Stimulated activated CD8-positive, alpha-beta memory T cell treated with anti-CD3 and anti-CD28 coated beads, Interleukin-12 subunit alpha, Interleukin-12 subunit beta, amount 100 ng/mL, for 1 hour (primary cell): ENCODE data around the gene NSUN6.

ENCODE experiments used
- DNase-seq: peaks from one replicate; pipeline ENCODE4 v3.0.0-alpha.2; 2020; ENCODE audit warnings: low read depth

The NSUN6 gene

DNA sequence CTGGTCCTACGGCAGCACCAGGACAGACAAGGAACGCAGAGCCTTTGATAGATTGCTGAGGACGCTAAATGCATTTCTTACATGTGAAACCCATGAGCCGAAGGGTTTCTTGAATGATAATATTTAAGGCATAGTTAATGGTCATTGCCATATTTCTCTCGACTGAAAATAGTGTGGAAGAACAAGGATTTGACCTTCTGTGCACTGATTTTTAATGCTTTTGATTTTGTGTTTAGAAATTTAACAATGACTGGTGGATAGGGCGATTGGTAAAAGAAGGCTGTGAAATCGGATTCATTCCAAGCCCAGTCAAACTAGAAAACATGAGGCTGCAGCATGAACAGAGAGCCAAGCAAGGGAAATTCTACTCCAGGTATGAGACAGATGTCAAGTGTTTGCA lies 150.8 kb downstream of the NSUN6 start:
- no peak for DNase-seq

- no peak for DNase-seq
Measured at GRCh38 chr10:18498998-18499397, 152.4 kb downstream of the NSUN6 start.

GRCh38 chr10:18497806-18498369 lies 153.5 kb downstream of the NSUN6 start:
- DNase-seq: no peak
